HG03521 (cell line): Measurements from ENCODE around the gene CFAP61.

Source experiments
- ATAC-seq: cut with Tn5 transposase; IDR thresholded peaks from one replicate; pipeline ENCODE4 v1.9.1; 2021; ENCODE audit warnings: mild to moderate bottlenecking, moderate library complexity; ENCODE audit not compliant: unreplicated experiment

Gene CFAP61

GRCh38 chr20:20359628-20360027, 307.3 kb downstream of the CFAP61 start:
- ATAC-seq, result no peak

- no peak for ATAC-seq
Measured at GRCh38 chr20:20360464-20360863, 308.1 kb downstream of the CFAP61 start.

GRCh38 chr20:20362774-20363433, 310.6 kb downstream of the CFAP61 start:
- no peak for ATAC-seq

- no peak for ATAC-seq
Measured at GRCh38 chr20:20363434-20363798, 311.1 kb downstream of the CFAP61 start.

GRCh38 chr20:20363799-20364592, 311.7 kb downstream of the CFAP61 start:
- no peak for ATAC-seq

GRCh38 chr20:20364593-20365479, 312.5 kb downstream of the CFAP61 start:
- no peak for ATAC-seq

GRCh38 chr20:20365480-20366161, 313.3 kb downstream of the CFAP61 start:
- no peak for ATAC-seq

GRCh38 chr20:20366551-20366875, 314.2 kb downstream of the CFAP61 start:
- ATAC-seq, result no peak

- ATAC-seq, result no peak
Measured at GRCh38 chr20:20366876-20367574, 314.7 kb downstream of the CFAP61 start.

GRCh38 chr20:20367575-20368417, 315.5 kb downstream of the CFAP61 start, which contains the start of gene INSM1:
Gene INSM1 (plus strand): TSS chr20:20368104. CDS start chr20:20368268, 164 bp downstream.
- ATAC-seq, result no peak

GRCh38 chr20:20368418-20369249, 316.3 kb downstream of the CFAP61 start:
- ATAC-seq, result no peak

- no peak for ATAC-seq
Measured at GRCh38 chr20:20369250-20370093, 317.1 kb downstream of the CFAP61 start.

- no peak for ATAC-seq
Measured at GRCh38 chr20:20370094-20370575, 317.8 kb downstream of the CFAP61 start.

- ATAC-seq, result no peak
Measured at GRCh38 chr20:20371083-20371482, 318.8 kb downstream of the CFAP61 start.

- no peak for ATAC-seq
Measured at GRCh38 chr20:20371681-20372080, 319.3 kb downstream of the CFAP61 start.

GRCh38 chr20:20373091-20373571, 320.8 kb downstream of the CFAP61 start:
- no peak for ATAC-seq

- no peak for ATAC-seq
Measured at GRCh38 chr20:20375862-20376261, 323.5 kb downstream of the CFAP61 start.
